H1 (cell line): Measurements from ENCODE around the gene ARID5A. TPM values are rescaled to one million over a fixed set of nuclear protein-coding genes. Genes with fewer than 3 reads are reported as not detected.

ENCODE experiments used
- CTCF ChIA-PET: fragments of 300-600 bp; sonication (Branson Sonifier 250); formaldehyde crosslinking; loops from one replicate; lab custom pipeline; 2021; ENCODE audit not compliant: partially characterized antibody; lab: Charles Lee
- POLR2A ChIA-PET: fragments of 300-600 bp; sonication (Branson Sonifier 250); formaldehyde crosslinking; loops from one replicate; lab custom pipeline; 2021; ENCODE audit warnings: inconsistent platforms; ENCODE audit not compliant: partially characterized antibody; lab: Charles Lee
- DNase-seq, 2 experiments: peaks; one replicate each; pipeline versions ENCODE4 v3.0.0 to v3.0.0-alpha.2; 2010 to 2022; ENCODE audit warnings: low spot score in 2 of 2, low read depth in 1 of 2, mixed read lengths in 1 of 2
- FAIRE-seq: peaks from 2 replicates; lab custom pipeline; 2011; peaks lifted over from hg19 to GRCh38; lab: Jason Lieb, UNC
- H2AFZ ChIP-seq: 2 replicates; pipeline ENCODE4 v1.8.1; 2012; ENCODE audit warnings: low read length, inconsistent platforms
- H2AK5ac ChIP-seq: 2 replicates; pipeline ENCODE4 v1.6.1; 2013; ENCODE audit warnings: low read depth, low read length
- H2BK120ac ChIP-seq: replicated peaks from 2 replicates; pipeline ENCODE3; 2013; ENCODE audit warnings: low read depth, low read length, inconsistent platforms
- H2BK12ac ChIP-seq: 2 replicates; pipeline ENCODE4 v1.6.1; 2013; ENCODE audit warnings: low read depth, low read length
- H2BK15ac ChIP-seq: 2 replicates; pipeline ENCODE4 v1.6.1; 2013; ENCODE audit warnings: low read length
- H2BK20ac ChIP-seq: 2 replicates; pipeline ENCODE4 v1.6.1; 2013; ENCODE audit warnings: low read length
- H2BK5ac ChIP-seq: 2 replicates; pipeline ENCODE4 v1.6.1; 2013; ENCODE audit warnings: low read depth, low read length
- H3K14ac ChIP-seq: 2 replicates; pipeline ENCODE4 v1.6.1; 2013; ENCODE audit warnings: inconsistent platforms; ENCODE audit not compliant: insufficient read length
- H3K18ac ChIP-seq: 2 replicates; pipeline ENCODE4 v1.6.1; 2013; ENCODE audit warnings: low read length; ENCODE audit errors: extremely low read depth
- H3K23ac ChIP-seq: 2 replicates; pipeline ENCODE4 v1.6.1; 2013; ENCODE audit warnings: inconsistent platforms; ENCODE audit not compliant: insufficient read length
- H3K23me2 ChIP-seq: 2 replicates; pipeline ENCODE4 v1.6.1; 2013; ENCODE audit warnings: low read depth, low read length
- H3K27ac ChIP-seq: 2 replicates; pipeline ENCODE4 v1.6.1; 2011; ENCODE audit warnings: low read depth, low read length, inconsistent platforms
- H3K27me3 ChIP-seq, 4 experiments: replicated peaks in 1 of 4; 1 replicate in 1 of 4; 2 replicates in 3 of 4; pipeline versions ENCODE4 v1.6.1 to v1.8.1; 2011 to 2013; ENCODE audit warnings: low read length in 3 of 4, mild to moderate bottlenecking in 3 of 4, inconsistent platforms in 2 of 4, mixed read lengths in 2 of 4, moderate library complexity in 1 of 4; ENCODE audit not compliant: control insufficient read depth in 3 of 4, insufficient read depth in 3 of 4; ENCODE audit errors: extremely low read depth in 1 of 4
- H3K36me3 ChIP-seq, 4 experiments: 2 replicates each; pipeline versions ENCODE4 v1.6.1 to v1.8.1; 2011 to 2013; ENCODE audit warnings: mild to moderate bottlenecking in 4 of 4, low read length in 3 of 4, moderate library complexity in 2 of 4, control low read depth in 1 of 4, inconsistent platforms in 1 of 4; ENCODE audit not compliant: insufficient read depth in 4 of 4, control insufficient read depth in 2 of 4
- H3K4ac ChIP-seq: replicated peaks from 2 replicates; pipeline ENCODE3; 2013; ENCODE audit warnings: low read length, low read depth, mixed read lengths, inconsistent platforms; ENCODE audit not compliant: insufficient read length
- H3K4me1 ChIP-seq, 4 experiments: replicated peaks in 1 of 4; 1 replicate in 1 of 4; 2 replicates in 3 of 4; pipeline versions ENCODE4 v1.6.1 to v1.8.1; 2011 to 2013; ENCODE audit warnings: low read length in 3 of 4, inconsistent platforms in 2 of 4, mixed read lengths in 1 of 4; ENCODE audit not compliant: insufficient read depth in 4 of 4, control insufficient read depth in 3 of 4
- H3K4me2 ChIP-seq, 2 experiments: 2 replicates each; pipeline versions ENCODE4 v1.6.1 to v1.8.1; 2011 to 2013; ENCODE audit warnings: low read depth in 2 of 2, low read length in 2 of 2, control low read depth in 1 of 2, inconsistent platforms in 1 of 2, mild to moderate bottlenecking in 1 of 2; ENCODE audit not compliant: insufficient read depth in 1 of 2
- H3K4me3 ChIP-seq, 4 experiments: fragments of 200-600, 300-600 bp in 1 of 4; sonication (generic), shearing (Covaris generic), sonication (Bioruptor Twin) in 1 of 4; 2 replicates each; pipeline versions ENCODE4 v1.5.1 to v1.8.1; 2011 to 2016; ENCODE audit warnings: low read length in 4 of 4, low read depth in 3 of 4, control low read depth in 2 of 4, inconsistent platforms in 2 of 4, mild to moderate bottlenecking in 2 of 4, mixed read lengths in 1 of 4, moderate library complexity in 1 of 4; ENCODE audit not compliant: insufficient read depth in 2 of 4; ENCODE audit errors: extremely low read depth in 1 of 4
- H3K56ac ChIP-seq: replicated peaks from 2 replicates; pipeline ENCODE3; 2013; ENCODE audit warnings: low read depth, mild to moderate bottlenecking, mixed read lengths, low read length, inconsistent platforms; ENCODE audit not compliant: insufficient read length
- H3K79me1 ChIP-seq: 2 replicates; pipeline ENCODE4 v1.6.1; 2013; ENCODE audit warnings: low read depth, low read length, control low read depth
- H3K79me2 ChIP-seq, 2 experiments: 2 replicates each; pipeline versions ENCODE4 v1.6.1 to v1.8.1; 2012 to 2013; ENCODE audit warnings: low read length in 2 of 2, mild to moderate bottlenecking in 2 of 2, inconsistent platforms in 1 of 2; ENCODE audit not compliant: insufficient read depth in 2 of 2, control insufficient read depth in 1 of 2
- H3K9ac ChIP-seq, 4 experiments: replicated peaks in 1 of 4; 1 replicate in 1 of 4; 2 replicates in 3 of 4; pipeline versions ENCODE4 v1.6.1 to v1.8.1; 2011 to 2013; ENCODE audit warnings: low read depth in 3 of 4, low read length in 3 of 4, control low read depth in 2 of 4, mild to moderate bottlenecking in 2 of 4, moderate library complexity in 2 of 4, inconsistent platforms in 1 of 4; ENCODE audit errors: extremely low read depth in 1 of 4
- H3K9me3 ChIP-seq, 2 experiments: 2 replicates each; pipeline versions ENCODE4 v1.6.1 to v1.8.1; 2012 to 2013; ENCODE audit warnings: mild to moderate bottlenecking in 2 of 2, moderate library complexity in 2 of 2, control low read depth in 1 of 2, inconsistent platforms in 1 of 2, low read depth in 1 of 2, low read length in 1 of 2, mixed read lengths in 1 of 2; ENCODE audit not compliant: insufficient read depth in 2 of 2
- H4K20me1 ChIP-seq, 2 experiments: replicated peaks in 1 of 2; 2 replicates each; pipeline versions ENCODE3 to v1.8.1; 2011 to 2013; ENCODE audit warnings: inconsistent platforms in 2 of 2, low read length in 2 of 2, mild to moderate bottlenecking in 1 of 2; ENCODE audit not compliant: insufficient read depth in 2 of 2, control insufficient read depth in 1 of 2
- H4K5ac ChIP-seq: 2 replicates; pipeline ENCODE4 v1.6.1; 2013; ENCODE audit warnings: low read length, low read depth, mixed read lengths, inconsistent platforms; ENCODE audit not compliant: insufficient read length
- H4K8ac ChIP-seq: 2 replicates; pipeline ENCODE4 v1.8.0; 2013; ENCODE audit warnings: mild to moderate bottlenecking, moderate library complexity, low read length, inconsistent platforms; ENCODE audit not compliant: insufficient read depth; ENCODE audit errors: extremely low read depth
- H4K91ac ChIP-seq: replicated peaks from 2 replicates; pipeline ENCODE3; 2013; ENCODE audit warnings: low read length, mixed read lengths, inconsistent platforms; ENCODE audit not compliant: insufficient read length
- BACH1 ChIP-seq: IDR thresholded peaks from 2 replicates; pipeline ENCODE4 v1.6.1; 2012; ENCODE audit warnings: low read length, improper control_type of control experiment
- CBX5 ChIP-seq: fragments of 300-800, 300-1000 bp; sonication (generic); IDR thresholded peaks from 2 replicates; pipeline ENCODE4 v1.7.1; 2016; ENCODE audit warnings: antibody characterized with exemption, low read length, low read depth
- CTBP2 ChIP-seq: IDR thresholded peaks from 2 replicates; pipeline ENCODE4 v1.7.0; 2011; ENCODE audit warnings: borderline replicate concordance, mild to moderate bottlenecking, moderate library complexity, mixed read lengths, low read length; ENCODE audit not compliant: insufficient read depth, insufficient read length
- EP300 ChIP-seq, 2 experiments: IDR thresholded peaks; 1 replicate in 1 of 2; 2 replicates in 1 of 2; pipeline ENCODE4 v1.6.1; 2011 to 2012; ENCODE audit warnings: low read depth in 2 of 2, low read length in 2 of 2, mild to moderate bottlenecking in 2 of 2, borderline replicate concordance in 1 of 2, inconsistent platforms in 1 of 2, moderate library complexity in 1 of 2
- KDM5A ChIP-seq: fragments of 200-600 bp; IDR thresholded peaks from 2 replicates; pipeline ENCODE4 v1.7.1; 2012; ENCODE audit warnings: mild to moderate bottlenecking, low read length, inconsistent platforms, mixed read lengths
- RXRA ChIP-seq: IDR thresholded peaks from 2 replicates; pipeline ENCODE4 v1.6.1; 2011; ENCODE audit warnings: low read depth, mild to moderate bottlenecking, low read length, moderate library complexity; ENCODE audit not compliant: insufficient read depth
- SIX5 ChIP-seq: IDR thresholded peaks from 2 replicates; pipeline ENCODE4 v1.6.1; 2011; ENCODE audit warnings: mild to moderate bottlenecking, low read depth, low read length
- SRF ChIP-seq: IDR thresholded peaks from 2 replicates; pipeline ENCODE4 v1.6.1; 2011; ENCODE audit warnings: mild to moderate bottlenecking, low read depth, low read length, moderate library complexity
- WGBS, 2 experiments: shearing (Covaris generic) in 1 of 2; methylation state at CpG; one replicate each; pipeline versions ENCODE4 v1.1.6 to v1.1.7; 2013 to 2015; ENCODE audit warnings: low lambda C conversion rate in 2 of 2, mixed read lengths in 2 of 2, inconsistent platforms in 1 of 2, low coverage in 1 of 2, missing lambda C conversion rate in 1 of 2; ENCODE audit not compliant: insufficient replicate concordance in 2 of 2, insufficient coverage in 1 of 2, insufficient read length in 1 of 2; ENCODE audit errors: extremely low coverage in 1 of 2, missing lambda C conversion rate in 1 of 2; 5-methylcytosine and 5-hydroxymethylcytosine counted together
- polyA plus RNA-seq, 7 experiments: library from polyadenylated mRNA; depleted of rRNA in 3 of 7; stranded (reverse) in 5 of 7; unstranded in 2 of 7; fragments of >200 nt in 5 of 7; fragments of 200-250 nt in 2 of 7; gene quantifications; 1 replicate in 5 of 7; 2 replicates in 1 of 7; 4 replicates in 1 of 7; pipeline versions ENCODE4 v1.2.1 to v1.2.3, GENCODE V29; 2011 to 2013; ENCODE audit warnings: missing spikeins in 2 of 7, mixed read lengths in 2 of 7
- total RNA-seq: library from RNA; stranded (reverse); fragmentation: NEBNext Ultra II Directional; extraction: Animal tissue kit (Norgen Biotek cat#: 25700); gene quantifications from 2 replicates; pipeline ENCODE4 v1.2.1, GENCODE V29; 2021

Gene ARID5A
- total and polyA plus RNA-seq, 2 of the 8 experiments (the other 6 are each of a cell fraction or from before 2014, with no cell fraction given): 3.3 to 5.3 TPM

DNA sequence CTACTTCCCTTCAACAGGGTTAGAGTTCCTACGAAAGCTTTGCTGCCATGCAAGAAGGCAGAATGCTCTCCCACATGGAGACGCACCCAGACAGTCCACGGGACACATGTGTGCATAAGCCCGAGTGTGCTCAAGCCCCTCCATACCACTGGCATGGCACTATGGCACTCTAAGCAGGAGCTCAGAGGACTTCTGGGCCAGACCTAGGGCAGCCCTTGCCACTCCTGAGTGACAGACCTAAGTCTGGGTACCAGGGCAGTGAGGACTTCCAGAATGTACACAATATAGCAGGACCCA, 11.4 kb upstream of the ARID5A start:
- TF ChIP-seq SIX5: no peak
- TF ChIP-seq CTBP2: no peak
- TF ChIP-seq EP300 (IDR thresholded peaks at IDR 0.05; ENCODE audit: borderline replicate concordance in 1 of 2, low read depth in 2 of 2, low read length in 2 of 2): no peak
- no peak for TF ChIP-seq RXRA
- no peak for TF ChIP-seq SRF
- TF ChIP-seq CBX5: no peak
- no peak for TF ChIP-seq BACH1
- no peak for TF ChIP-seq KDM5A
- TF ChIP-seq, all 59 proteins: peak for 0
- Histone ChIP-seq H2BK12ac (no peak overlapping the region), H3K4me2 (no peak overlapping the region), H3K4me1 (peaks cover 0 to 4% (median 0%) of the 10 kb centered on the region in 4 experiments; a peak in 4 of 7 replicates), H2BK120ac (no peak overlapping the region), H3K18ac (no peak overlapping the region), H2AFZ (no peak overlapping the region), H4K5ac (no peak overlapping the region), H3K79me2 (no peaks in the 10 kb centered on the region), H3K23me2 (peaks cover 5% of the 10 kb centered on the region; the same call in 1 of the 2 replicates), H3K9ac (no peak overlapping the region), H4K91ac (no peak overlapping the region), H3K4me3 (no peak overlapping the region), H3K36me3 (no peaks in the 10 kb centered on the region), H2AK5ac (no peak overlapping the region), H2BK20ac (no peak overlapping the region), H4K8ac (no peak overlapping the region), H3K4ac (no peak overlapping the region), H3K14ac (no peak overlapping the region), H3K27ac (no peak overlapping the region), H3K9me3 (no peaks in the 10 kb centered on the region), H2BK15ac (peak overlapping the region; percentile 9; the same call in 1 of the 2 replicates), H3K79me1 (no peaks in the 10 kb centered on the region), H3K27me3 (peaks cover 0 to 21% (median 17%) of the 10 kb centered on the region in 4 experiments; a peak in 6 of 7 replicates), H3K56ac (no peak overlapping the region), H2BK5ac (no peak overlapping the region), H3K23ac (no peak overlapping the region), H4K20me1 (no peaks in the 10 kb centered on the region)
- FAIRE-seq: no peak
- POLR2A ChIA-PET: no interaction called here
- 96% methylated on average over 4 of the region's 4 CpGs; no CpG with 5 or more reads in 1 of the 2 experiments for WGBS, 2 experiments
- CTCF ChIA-PET: interaction anchor here (2.3 to 18.5 kb wide), 3 partner anchors 15 to 27 kb away, joined by 14 to 361 read pairs (median 54); no protein-coding TSS in a partner anchor
- no peak for DNase-seq
